Activated CD4-positive, CD25-positive, alpha-beta regulatory T cell treated with anti-CD3 and anti-CD28 coated beads, Interleukin-2, amount 50 U/mL, for 16 hours (primary cell): ENCODE results near the gene LRBA.
"Not testable (repeated sequence)": the region's sequence is repeated elsewhere in the genome, so short reads cannot be mapped to it uniquely, and the experiment has no call there.

Source experiments
- DNase-seq: peaks from one replicate; pipeline ENCODE4 v3.0.0-alpha.2; 2020; ENCODE audit warnings: low read depth, low spot score

Gene LRBA

DNA sequence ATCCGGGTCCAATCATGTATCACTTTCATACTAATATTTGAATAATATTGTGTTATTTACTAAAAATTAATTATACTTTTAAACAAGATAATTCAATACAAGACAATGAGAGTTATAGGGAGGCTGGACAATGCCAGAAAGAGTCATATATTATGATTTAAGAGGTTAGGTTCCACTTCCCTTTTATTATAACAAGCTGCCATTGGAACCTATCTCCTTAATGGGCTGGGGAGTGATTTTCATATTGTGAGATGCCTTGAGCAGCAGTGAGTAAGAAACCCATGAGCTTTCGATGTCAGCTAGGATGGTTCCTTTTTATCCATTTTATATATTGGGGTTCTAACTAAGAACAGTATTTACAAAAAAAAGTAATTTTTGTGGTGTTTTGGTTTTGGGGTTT, 341.3 kb downstream of the LRBA start:
- no peak for DNase-seq

DNA sequence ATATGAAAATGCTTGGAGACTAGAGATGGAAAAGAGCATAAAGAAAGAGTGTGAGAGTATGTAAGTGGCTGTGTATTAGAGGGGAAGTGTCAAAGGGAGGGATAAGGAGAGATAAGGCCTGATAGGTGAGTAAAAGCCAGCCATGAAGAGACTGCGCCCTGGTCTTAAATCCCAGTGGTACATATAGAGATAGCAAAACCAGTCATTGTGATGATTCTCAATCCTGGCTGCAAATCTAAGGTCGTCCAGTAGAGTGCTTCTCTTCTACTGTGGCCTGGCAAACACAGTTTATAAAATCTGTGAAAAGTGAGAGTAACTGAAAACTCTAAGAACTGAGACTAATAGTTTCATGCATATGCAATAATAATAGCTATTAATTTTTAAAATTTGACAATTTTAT, 346.3 kb downstream of the LRBA start:
- DNase-seq = no peak

DNA sequence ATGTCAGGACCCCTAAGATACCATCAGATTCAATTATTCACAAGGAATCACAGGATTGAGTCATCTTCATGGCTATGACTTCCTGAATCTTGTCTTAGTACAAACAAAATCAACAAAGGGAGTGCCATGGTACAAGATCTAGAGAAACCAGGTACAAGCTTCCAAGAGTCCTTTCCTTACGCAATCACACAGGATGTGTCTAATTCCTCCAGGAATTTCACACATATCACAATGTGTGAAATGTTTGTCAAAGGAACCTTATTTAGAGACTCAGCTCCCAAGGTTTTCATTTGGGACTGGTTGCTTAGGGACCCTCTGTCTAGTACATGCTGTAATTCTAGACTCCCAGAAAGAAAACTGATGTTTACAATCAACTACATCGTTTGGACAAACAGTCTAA, 350.1 kb downstream of the LRBA start:
- DNase-seq = no peak

DNA sequence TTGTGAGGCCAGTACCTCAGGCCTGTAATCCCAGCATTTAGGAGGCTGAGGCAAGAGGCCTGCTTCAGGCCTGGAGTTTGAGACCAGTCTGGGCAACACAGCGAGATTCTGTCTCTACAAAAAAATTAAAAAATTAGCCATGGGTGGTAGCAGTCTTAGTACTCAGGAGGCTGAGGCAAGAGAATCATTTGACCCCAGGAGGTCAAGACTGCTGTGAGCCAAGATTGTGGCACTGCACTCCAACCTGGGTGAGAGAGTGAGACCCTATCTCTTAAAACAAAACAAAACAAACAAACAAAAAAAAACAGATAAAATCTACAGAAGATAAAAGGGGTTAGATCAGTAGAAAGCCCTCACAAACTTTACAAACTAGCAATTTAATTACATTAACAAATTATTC, 352.4 kb downstream of the LRBA start:
- DNase-seq = no peak

DNA sequence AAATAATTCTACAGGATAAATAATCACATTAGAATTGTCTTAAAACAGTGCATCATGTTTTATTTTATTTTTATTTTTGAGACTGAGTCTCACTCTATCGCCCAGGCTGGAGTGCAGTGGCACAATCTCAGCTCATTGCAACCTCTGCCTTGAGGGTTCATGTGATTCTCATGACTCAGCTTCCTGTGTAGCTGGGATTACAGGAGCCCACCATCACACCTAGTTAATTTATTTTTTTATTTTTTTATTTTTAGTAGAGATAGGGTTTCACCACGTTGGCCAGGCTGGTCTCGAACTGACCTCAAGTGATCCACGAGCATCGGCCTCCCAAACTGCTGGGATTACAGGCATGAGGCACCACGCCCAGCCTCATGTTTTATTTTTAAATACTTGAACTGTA, 353.5 kb downstream of the LRBA start:
- DNase-seq = not testable (repeated sequence)

DNA sequence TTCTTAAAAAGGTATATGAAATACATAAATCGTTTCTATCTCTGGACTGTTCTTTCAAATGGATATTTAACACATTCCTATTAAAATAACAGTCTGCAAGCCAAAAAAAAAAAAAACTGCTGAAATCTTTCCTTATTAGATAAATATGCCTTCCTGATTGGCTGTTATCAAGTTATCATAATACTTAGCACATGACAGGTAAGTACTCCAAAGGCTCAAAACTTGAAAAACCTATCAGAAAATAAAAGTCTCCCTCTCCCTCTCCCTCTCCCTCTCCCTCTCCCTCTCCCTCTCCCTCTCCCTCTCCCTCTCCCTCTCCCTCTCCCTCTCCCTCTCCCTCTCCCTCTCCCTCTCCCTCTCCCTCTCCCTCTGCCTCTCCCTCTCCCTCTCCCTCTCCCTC, 356.8 kb downstream of the LRBA start:
- DNase-seq = not testable (repeated sequence)

DNA sequence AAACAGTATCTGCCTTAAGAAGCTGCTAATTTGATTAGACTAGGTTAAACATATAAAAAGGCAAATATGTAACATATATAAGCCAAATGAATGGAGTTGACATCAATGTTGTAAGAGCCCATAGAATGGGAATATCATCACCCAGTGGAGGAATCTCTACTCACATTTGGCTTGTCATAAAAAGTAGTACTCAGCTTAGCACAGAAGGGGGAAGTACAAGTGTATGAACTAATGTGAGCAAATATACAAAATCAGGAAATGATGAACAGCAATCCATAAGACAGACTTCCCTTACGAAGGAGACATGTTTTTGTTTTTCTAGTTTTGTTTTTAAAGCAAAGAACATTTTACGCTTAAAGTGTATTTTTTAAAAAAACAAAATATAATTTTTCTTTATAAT, 358.2 kb downstream of the LRBA start:
- DNase-seq = no peak

DNA sequence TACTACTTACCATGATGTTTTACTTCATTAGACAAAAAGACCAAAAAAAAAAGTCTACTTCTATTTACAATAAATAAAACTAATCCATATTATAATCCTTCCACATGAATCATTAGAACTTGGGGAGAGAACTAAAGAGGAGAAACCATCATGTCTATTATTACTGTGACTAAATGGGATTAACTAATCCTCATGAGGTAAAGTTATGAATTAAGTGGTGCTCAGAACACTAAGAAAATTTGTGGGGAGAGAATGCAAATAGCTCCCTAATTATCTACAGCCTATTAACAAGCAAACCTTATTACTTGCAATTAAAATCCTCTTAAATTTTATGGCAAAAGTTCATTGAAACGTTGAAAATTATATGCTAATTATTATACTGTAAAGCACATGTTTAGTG, 364.3 kb downstream of the LRBA start:
- DNase-seq = no peak

DNA sequence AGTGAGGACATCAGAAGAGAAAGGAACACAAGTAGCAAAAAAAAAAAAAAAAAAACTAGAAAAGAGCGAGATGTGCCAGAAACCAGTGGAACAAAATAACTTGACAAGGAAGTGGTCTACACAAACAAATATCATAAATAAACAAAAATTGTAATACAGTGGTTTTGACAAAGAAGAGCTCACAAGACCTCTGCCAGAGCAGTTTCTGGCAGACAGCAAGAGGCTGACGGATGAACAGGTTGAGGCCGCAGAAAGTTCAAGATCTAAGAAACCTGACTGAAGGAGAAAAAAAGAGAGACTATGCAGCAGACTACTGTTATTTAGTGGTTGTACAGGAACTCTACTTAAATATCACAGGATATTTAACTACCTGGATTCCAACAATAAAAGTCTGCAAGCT, 367.0 kb downstream of the LRBA start:
- DNase-seq = no peak

DNA sequence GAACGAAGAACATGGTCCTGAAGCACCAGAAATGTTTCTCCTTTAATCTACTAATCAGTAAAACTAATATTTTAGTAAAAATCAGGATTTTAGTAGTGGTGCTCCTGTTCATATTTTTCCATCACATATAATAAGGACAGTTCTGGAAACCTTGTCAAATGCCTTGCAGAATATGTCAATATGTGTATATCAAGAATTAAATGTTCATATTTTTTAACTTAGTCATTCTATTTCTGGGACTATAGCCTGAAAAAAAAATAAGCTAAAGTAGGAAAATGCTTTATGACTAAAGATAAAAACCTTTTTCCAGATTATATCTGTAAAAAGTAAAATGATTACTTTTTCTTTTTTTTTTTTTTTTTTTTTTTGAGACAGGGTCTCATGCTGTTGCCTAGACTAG, 368.1 kb downstream of the LRBA start:
- no peak for DNase-seq

DNA sequence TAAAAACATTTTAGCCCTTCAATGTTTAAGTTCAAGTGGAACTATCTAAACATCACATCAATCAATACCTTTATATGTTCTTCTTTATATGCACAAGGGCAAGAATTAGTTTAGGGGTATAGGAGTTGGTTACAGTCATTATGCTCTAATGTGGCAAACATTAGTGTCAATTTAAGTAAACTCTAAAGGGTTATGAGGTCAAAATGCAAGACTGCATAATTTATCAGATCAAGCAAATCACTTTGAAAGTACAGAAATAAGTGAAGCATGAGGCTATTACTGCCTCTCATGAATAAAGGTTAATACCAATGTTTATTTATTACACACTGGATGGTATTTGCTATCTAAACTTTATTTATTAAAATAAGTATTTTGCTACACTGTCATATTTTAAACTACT, 373.5 kb downstream of the LRBA start:
- DNase-seq = no peak

DNA sequence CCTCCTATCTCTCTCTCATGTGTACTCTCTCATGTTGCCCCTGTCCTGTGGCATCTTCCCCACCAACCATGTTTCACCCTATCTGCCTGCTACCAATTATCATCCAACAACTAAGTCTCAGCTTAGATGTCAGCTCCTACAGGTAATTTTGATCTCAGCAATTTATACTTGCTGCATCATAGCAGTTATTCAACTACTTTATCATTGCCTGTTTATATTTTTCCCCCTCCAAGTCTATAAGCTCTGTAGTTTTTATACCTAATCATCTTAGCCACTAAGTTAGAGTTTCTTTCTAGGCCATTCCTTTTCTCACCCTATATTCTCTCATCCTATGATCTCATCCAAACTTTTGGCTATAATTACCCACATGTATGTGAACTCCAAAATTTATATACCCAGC, 382.4 kb downstream of the LRBA start:
- DNase-seq = no peak

DNA sequence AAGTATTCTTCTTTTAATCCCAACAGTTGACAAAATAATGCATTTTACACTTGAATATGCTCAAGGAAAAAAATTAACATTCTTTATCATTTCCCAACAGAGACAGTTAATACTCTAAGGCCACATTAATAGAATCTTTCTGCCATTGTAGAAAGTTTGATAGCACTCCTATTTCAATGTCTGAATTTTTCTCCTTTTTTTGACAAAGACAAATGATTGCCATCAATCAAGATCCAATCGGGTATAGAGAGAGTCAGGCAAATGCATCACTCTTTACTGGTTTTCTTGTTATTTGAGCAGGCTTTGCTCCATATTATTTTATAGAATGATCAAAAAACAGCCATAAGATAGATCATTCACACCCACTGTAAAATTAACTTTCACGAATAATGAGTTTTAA, 387.0 kb downstream of the LRBA start:
- no peak for DNase-seq

DNA sequence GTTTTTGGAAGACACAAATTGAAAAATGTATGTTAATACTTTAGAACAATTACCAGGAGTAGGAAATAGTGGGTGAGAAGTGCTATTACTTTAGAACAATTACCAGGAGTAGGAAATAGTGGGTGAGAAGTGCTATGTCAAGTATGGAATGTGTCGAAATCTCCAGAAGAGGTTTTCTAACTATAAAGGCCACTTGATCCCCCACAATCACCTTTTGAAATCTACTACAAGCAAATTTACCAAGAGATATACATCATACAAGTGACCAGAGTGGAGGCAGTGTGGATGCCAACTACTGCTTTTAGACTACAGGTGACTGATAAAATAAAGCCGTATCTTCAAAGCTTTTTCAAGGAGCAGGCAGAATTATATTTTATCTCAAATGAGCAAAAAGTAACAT, 390.1 kb downstream of the LRBA start:
- no peak for DNase-seq

DNA sequence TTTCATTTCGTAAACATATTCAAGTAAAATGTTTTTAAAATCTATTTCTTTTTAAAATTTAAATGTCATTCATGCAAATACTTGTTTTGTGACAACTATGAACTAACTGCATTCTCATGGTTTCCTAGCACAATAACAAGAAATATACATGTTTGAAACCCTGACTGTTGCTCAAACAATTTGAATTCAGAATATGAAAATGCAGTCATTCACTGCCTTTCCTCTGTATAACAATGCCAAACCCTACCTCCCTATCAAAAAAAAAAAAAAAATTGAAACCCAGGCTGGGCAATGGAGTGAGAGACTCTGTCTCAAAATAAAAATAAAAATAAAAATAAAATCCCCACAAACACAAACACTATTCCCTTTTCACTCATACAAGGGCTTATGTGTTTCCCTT, 391.0 kb downstream of the LRBA start:
- no peak for DNase-seq

DNA sequence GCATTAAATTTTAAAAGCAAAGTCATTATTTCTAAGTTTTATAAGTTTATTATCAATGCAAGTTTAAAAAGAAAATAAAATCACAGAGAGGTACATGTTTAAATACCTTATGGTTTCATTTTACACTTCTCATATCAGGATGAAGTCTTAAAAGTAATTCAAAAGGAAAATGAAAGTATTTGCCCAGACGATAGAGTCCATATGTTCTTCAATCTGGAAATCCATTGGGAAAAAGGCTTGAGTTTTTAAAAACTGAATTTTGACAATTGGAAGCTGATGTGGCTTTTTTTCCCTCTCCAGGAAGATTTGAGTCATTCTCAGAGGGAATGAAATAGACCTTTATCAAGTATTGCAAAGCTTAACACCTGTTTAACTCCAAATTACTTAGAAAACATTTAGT, 396.0 kb downstream of the LRBA start:
- DNase-seq = no peak

DNA sequence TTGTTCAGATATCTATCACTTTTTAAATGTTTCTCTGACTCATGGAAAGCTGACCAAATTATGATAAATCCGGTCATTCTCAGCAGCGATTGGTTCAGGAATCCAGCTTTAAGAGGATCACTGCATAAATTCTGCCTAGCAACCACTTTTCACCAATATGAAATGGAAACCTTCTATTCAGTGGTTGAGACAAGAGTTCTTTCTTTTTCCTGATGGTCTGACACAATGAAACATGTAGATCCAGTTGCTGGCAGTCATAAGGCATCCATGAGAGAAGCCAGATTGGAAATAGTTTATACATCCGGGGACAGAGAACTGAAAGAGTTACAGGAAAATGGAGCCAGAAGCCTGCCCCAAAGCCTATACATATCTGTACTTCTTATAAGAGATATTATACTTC, 406.0 kb downstream of the LRBA start:
- DNase-seq = no peak

DNA sequence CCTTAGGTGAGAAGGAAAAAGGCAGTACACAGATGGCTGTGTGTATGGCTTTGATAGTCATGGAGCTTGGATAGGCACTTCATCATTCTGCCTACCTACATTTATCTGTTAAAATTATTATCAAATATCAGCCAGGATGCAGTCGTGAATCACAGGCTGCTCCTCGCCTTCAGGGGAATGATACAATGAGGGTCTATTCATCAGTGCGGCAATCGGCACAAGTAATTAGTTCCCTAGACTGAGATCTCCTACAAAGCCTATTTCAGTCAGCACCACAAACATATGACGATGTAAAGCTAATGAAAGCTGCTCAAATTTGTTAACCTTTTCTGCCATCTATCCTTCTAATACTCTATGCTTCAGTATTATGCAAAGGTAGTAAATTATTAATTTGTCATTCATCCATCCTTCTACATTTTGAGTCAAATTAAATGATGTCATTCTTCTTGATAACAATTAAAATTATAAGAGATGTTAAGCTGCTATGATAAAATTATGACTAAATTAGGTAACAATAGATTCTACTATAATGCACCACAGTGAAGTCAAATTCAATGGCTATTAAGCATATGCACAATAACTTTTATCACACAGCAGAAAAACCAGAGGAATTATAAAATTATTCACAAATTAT, 414.2 kb downstream of the LRBA start:
- DNase-seq = no peak

DNA sequence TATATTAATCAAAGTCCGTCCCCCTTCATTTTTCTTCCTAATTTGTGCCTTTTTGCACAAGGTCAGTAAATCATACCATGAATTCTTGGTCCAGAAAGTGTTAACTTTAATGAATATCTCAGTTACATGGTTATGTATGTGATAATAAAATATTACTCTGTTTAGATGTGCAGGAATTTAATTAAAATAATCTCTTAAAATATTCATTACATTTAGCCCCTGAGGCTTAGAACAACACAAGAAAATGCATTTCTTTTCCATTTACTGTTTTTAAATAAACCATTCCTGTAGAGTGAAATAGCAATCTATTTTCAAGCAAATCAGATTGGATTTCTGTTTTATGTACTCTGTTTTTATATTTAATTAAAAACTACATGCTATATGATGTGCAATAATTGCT, 415.5 kb downstream of the LRBA start:
- DNase-seq = no peak

DNA sequence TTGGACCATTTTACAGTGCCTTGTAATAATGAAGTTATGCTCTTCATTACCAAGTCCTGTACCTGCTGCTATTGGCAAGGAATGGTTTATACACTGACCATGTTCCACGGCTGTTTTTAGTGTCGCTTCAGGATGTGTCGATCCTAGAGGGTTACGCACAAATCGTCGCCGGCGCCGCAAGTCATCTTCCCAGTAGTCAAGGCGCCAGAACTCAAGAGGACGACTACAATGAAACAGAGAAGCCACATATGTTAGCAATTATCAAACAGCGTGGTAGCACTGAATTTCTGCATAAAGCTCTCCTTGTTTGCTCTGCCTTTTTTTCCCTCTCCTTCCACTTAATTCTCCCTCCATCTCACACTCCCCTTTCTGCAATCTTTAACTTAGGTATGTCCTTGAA, 416.2 kb downstream of the LRBA start:
- DNase-seq = no peak

DNA sequence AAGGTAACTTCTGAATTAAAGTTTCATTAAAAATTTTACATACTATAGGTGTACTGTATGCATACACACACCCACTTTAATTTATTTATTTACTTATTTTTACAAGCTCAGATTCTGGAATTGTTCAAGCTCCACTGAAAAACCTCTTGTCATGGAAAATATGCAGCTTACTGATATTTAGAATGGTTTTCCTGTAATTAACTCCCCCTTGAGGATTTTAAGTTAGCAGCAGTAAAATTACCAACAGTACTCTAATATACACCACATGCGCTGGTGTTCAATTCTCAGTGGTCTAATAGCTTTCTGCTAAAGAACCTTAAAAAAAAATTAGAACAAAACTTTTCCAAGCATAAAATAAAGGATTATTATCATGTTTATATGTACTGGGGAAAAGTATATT, 421.1 kb downstream of the LRBA start:
- no peak for DNase-seq

DNA sequence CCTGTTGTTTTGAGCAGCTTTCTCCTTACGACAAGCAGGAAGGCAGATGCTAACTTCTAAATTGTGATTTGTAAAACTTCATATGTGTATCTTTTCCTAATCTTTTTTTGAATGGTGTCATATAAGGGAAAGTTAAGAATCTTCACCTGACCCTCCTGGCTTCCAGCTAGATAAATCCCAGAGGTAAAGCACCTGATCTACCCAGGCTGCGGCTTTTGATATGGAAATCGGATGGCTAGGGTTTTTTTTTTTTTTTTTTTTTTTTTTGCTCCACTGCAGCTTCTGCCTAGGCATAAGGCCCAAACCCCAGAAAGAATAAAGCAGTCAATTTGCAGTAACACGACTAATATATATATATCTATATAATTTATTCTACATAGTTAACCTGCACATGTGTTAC, 423.2 kb downstream of the LRBA start:
- DNase-seq = no peak

DNA sequence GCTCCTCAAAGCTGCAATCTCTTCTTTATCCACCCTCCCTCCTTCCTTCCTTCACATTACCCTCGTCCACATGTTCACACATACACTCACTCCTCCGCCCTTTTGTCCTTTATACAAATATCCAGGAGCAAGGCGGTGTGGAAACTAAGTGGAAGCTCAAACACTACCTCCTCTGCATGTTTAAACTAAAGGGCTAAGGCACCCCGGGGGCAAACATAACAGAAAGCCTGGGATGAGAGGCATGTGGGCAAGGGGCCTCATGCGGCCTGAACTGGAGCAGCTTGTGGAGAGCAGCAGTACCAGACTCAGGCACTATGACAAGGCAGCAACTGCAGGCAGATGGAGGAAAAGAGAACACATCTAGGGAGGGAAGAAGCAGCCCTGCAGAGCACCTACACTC, 423.7 kb downstream of the LRBA start:
- no peak for DNase-seq

DNA sequence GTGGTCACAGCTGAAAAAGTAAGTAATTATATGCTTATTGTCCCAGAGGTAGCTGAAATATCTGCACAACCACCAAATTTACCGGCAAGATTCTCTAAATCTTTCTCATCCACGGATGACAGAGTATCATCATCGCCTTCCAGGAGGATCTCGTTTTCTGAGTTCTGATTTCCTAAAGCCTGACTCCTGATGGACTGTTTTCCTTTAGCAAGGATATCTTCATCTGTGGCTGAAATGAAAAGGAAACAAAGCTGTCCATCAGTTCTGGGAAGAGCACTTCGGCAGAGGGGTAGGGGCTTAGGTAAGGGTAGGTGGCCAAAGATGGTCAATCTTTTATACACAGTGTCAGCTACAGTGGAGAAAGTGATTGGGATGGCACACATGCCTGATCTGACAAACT, 424.5 kb downstream of the LRBA start:
- no peak for DNase-seq

DNA sequence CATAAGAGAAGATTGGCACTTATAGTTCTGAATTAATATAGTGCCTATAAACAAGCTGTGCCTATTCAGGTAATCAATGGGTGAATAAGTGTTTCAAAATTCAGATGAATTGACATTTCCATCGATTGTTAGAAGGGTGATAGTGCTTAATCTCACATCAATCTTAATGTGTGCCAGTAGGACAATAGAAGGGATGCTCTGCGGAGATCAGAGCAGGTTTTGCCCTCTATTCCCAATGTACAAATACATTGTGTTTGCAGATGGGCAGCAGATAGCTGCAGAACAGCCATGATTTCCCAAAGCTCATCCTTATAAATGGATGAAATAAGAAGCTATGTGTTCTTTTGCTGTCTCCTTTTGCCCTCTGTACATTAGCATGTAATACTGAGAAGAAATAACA, 425.9 kb downstream of the LRBA start:
- DNase-seq = no peak
